Right lobe of liver (tissue), 6 donors: ENCODE results near the gene NCK2. TPM values are rescaled to one million over a fixed set of nuclear protein-coding genes. Genes with fewer than 3 reads are reported as not detected.

ENCODE experiments used
- ATAC-seq, 4 donors: fragments of 200-7000 bp; cut with Tn5 transposase; one replicate each; pipeline ENCODE4 v1.9.1; 2020; ENCODE audit warnings: mild to moderate bottlenecking in 4 of 4, moderate library complexity in 4 of 4
- DNase-seq, 3 donors: peaks; one replicate each; pipeline ENCODE4 v3.0.0-alpha.2; 2020
- H3K27ac ChIP-seq, 3 donors: fragments of 200-600 bp; one replicate each; pipeline ENCODE4 v1.8.0; 2022
- H3K27me3 ChIP-seq, 2 donors: fragments of 200-600 bp; one replicate each; pipeline ENCODE4 v1.8.0; 2022
- H3K36me3 ChIP-seq, 4 donors: fragments of 200-600 bp; sonication (generic) in 1 of 4; one replicate each; pipeline versions ENCODE4 v1.5.1 to v1.8.0; 2017 to 2022; ENCODE audit warnings: control low read depth in 1 of 4
- H3K4me1 ChIP-seq, 4 donors: fragments of 200-600 bp; sonication (generic) in 1 of 4; one replicate each; pipeline versions ENCODE4 v1.5.1 to v1.8.0; 2017 to 2022; ENCODE audit warnings: control low read depth in 1 of 4
- H3K4me3 ChIP-seq, 3 donors: fragments of 200-600 bp; one replicate each; pipeline ENCODE4 v1.8.0; 2022
- H3K9me3 ChIP-seq, 4 donors: fragments of 200-600 bp; sonication (generic) in 1 of 4; one replicate each; pipeline versions ENCODE4 v1.5.1 to v1.8.0; 2017 to 2022; ENCODE audit warnings: control low read depth in 1 of 4
- POLR2A ChIP-seq: fragments of 450-650 bp; IDR thresholded peaks from one replicate; pipeline ENCODE4 v1.6.1; 2017; ENCODE audit warnings: antibody characterized with exemption, mild to moderate bottlenecking
- WGBS: methylation state at CpG from one replicate; pipeline ENCODE4 v1.1.6; 2018; ENCODE audit warnings: low coverage, low lambda C conversion rate; ENCODE audit not compliant: insufficient coverage; ENCODE audit errors: missing lambda C conversion rate; 5-methylcytosine and 5-hydroxymethylcytosine counted together
- intact Hi-C, 2 donors: fragments of 100-400 bp; cut with DNase I; formaldehyde crosslinking; loops; one replicate each; pipeline versions ENCODE4 v1.11.2 to v1.14.1; 2022
- total RNA-seq, 6 experiments: library from RNA; depleted of rRNA in 2 of 6; stranded (reverse); fragments of >200 nt in 2 of 6; fragmentation: NEBNext Ultra II Directional in 3 of 6; extraction: Animal tissue kit (Norgen Biotek cat#: 25700) in 3 of 6; gene quantifications; one replicate each; pipeline versions ENCODE4 v1.1.0 to v1.2.4, GENCODE V29; 2016 to 2023
- TF ChIP-seq, protein P1 (sequence below), 4 donors: fragments of 200-600 bp in 3 of 4; fragments of 450-650 bp in 1 of 4; IDR thresholded peaks; one replicate each; pipeline versions ENCODE4 v1.5.1 to v1.8.0; 2016 to 2022; ENCODE audit warnings: antibody characterized with exemption in 4 of 4, mild to moderate bottlenecking in 2 of 4
- donor health status: DM: no; HTN: yes; CAD: no.
- donor health status: DM: no; HTN: no; CAD: no.
- donor health status: DM: no; HTN: no; CAD: no.
- donor health status: DM: no; HTN: yes; CAD: no.
- donor health status: DM: no; HTN: yes; CAD: no.

The NCK2 gene
- total RNA-seq, 6 experiments from 2014 or later = 4.8 to 11.7 (median 7.1) TPM

DNA sequence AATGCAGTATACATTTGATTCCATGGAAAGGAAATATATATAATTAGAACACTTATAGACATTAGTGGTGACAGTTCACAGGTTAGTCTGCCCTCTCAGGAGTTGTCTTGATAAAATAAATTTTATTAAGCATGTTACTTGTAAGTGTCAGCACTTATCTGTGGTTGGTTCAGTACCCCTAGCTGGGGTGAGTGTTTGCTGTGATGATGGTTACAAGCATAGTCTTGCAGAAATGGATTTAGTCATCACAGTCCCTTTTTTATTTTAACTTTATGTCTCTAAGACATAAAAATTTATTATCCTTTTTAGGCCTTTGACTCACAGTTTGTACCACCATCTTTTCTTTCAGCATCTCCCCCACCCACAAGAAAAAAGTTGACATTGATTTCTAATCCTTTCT lies 52.1 kb downstream of the NCK2 start:
- Histone ChIP-seq H3K36me3 (no peaks in the 10 kb centered on the region), H3K4me1 (peaks cover 0 to 6% (median 0%) of the 10 kb centered on the region in 4 donors), H3K27ac (peak overlapping the region in 1 of 3 donors; percentile 0), H3K9me3 (no peaks in the 10 kb centered on the region), H3K27me3 (no peaks in the 10 kb centered on the region), H3K4me3 (no peak overlapping the region)
- ATAC-seq = no peak
- DNase-seq = no peak
- intact Hi-C loops = no loop called here
- no peak for TF ChIP-seq POLR2A
- TF ChIP-seq, protein P1, sequence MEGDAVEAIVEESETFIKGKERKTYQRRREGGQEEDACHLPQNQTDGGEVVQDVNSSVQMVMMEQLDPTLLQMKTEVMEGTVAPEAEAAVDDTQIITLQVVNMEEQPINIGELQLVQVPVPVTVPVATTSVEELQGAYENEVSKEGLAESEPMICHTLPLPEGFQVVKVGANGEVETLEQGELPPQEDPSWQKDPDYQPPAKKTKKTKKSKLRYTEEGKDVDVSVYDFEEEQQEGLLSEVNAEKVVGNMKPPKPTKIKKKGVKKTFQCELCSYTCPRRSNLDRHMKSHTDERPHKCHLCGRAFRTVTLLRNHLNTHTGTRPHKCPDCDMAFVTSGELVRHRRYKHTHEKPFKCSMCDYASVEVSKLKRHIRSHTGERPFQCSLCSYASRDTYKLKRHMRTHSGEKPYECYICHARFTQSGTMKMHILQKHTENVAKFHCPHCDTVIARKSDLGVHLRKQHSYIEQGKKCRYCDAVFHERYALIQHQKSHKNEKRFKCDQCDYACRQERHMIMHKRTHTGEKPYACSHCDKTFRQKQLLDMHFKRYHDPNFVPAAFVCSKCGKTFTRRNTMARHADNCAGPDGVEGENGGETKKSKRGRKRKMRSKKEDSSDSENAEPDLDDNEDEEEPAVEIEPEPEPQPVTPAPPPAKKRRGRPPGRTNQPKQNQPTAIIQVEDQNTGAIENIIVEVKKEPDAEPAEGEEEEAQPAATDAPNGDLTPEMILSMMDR (IDR thresholded peaks at IDR 0.05) = no peak

DNA sequence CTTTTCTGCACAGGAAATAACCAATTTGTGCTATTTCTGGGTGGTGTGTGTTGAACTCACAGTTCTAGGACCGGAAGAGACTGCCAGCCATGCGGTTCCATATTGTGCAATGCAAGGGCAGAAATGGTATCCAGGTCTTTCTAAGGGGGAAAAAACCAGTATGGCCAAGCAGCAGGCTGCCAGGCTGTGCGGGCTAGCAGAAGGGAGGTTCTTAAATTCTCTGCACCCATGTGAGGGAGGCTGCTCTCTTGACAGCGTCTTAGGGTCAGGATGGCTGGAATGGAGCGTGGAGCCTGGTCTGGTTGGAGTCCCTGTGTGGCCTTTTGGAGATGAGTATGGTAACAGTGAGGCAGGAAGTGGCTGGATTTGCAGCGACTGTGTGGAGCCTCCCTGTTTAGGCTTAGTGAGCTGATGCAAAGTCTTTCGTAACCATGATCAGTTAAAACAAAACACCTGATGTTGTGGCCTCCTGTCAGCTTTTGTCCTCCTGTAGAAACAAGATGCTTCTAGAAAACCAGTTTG lies 52.6 kb downstream of the NCK2 start:
- ATAC-seq = peak; percentile 34 to 55 (median 42)
- TF ChIP-seq, protein P1 (IDR thresholded peaks at IDR 0.05) = no peak
- no peak for TF ChIP-seq POLR2A
- 47% methylated on average over 7 of the region's 7 CpGs for WGBS

DNA sequence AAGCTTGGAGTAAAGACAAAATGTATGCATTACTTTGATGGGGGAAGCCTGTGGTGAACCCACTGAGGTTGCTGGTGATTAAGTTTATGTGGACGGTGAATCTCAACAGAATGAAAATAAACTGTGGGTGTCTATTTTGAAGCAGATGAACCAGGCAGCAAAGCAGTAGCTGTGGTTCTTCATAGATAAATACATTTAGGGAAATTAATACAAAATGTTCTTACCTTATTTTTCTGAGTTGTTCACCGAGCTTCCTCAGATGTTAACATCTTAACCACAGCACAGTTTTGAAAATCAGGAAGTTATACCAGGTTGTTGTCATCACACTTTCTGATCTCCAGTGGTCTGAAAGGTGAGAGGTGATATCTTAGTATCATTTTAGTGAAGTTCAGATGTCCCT lies 53.9 kb downstream of the NCK2 start:
- no peaks in the 10 kb centered on the region for H3K27me3 ChIP-seq
- H3K4me3 ChIP-seq = no peak overlapping the region
- H3K27ac ChIP-seq = no peak overlapping the region
- H3K9me3 ChIP-seq = no peaks in the 10 kb centered on the region
- DNase-seq (no peak), ATAC-seq (peak in 2 of 4 donors; percentile 26 to 35)
- intact Hi-C loops = no loop called here
- WGBS = 48% methylated on average over 2 of the region's 2 CpGs
- TF ChIP-seq, protein P1 (IDR thresholded peaks at IDR 0.05) = no peak
- no peak for TF ChIP-seq POLR2A
- no peaks in the 10 kb centered on the region for H3K36me3 ChIP-seq
- peaks cover 0 to 6% (median 0%) of the 10 kb centered on the region in 4 donors for H3K4me1 ChIP-seq

More for the DNA sequence above, 52.6 kb downstream of the NCK2 start:
- Histone ChIP-seq H3K4me3 (no peak overlapping the region), H3K9me3 (no peaks in the 10 kb centered on the region), H3K4me1 (peaks cover 0 to 6% (median 0%) of the 10 kb centered on the region in 4 donors), H3K27ac (peak overlapping the region in 1 of 3 donors; percentile 0), H3K36me3 (no peaks in the 10 kb centered on the region), H3K27me3 (no peaks in the 10 kb centered on the region)
- intact Hi-C loops = no loop called here
- no peak for DNase-seq

DNA sequence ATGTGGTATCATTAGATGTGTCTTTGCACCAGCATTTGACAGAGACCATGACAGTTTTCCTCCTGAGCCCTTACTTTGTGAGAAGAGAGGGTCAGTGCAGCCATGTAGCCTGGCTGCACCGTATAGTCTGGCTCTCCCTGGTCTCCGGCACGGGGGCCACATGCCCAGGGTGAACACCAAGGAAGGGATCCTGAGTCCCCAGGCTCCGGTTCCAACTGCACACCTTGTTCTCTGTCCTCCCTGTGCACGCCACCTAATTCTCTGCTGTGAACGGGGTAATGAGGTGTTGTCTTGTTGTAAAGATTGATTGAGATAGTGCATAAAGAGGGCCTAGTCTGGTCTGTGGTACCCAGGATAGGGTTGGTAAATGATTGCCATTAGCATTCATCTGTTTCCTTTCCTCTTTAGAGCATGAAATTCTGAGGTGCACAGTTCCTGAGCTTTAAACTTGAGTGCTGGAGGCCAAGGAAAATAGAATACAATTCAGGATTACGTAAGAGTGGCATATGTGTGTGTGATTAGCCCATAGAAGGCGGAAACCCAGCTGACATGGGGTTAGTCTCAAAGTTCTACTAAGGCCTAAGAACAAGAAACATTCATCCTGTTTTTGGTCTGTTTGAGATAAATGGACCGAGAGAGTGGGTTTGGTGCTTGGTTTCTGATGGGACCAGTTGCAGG lies 55.5 kb downstream of the NCK2 start:
- peaks cover 0 to 6% (median 0%) of the 10 kb centered on the region in 4 donors for H3K4me1 ChIP-seq
- 70% methylated on average over 6 of the region's 9 CpGs for WGBS
- ATAC-seq (peak in 2 of 4 donors; percentile 40 to 45), DNase-seq (no peak)
- H3K4me3 ChIP-seq = no peak overlapping the region
- TF ChIP-seq, protein P1 (IDR thresholded peaks at IDR 0.05) = no peak
- TF ChIP-seq POLR2A = no peak
- no peaks in the 10 kb centered on the region for H3K27me3 ChIP-seq
- no peak overlapping the region for H3K27ac ChIP-seq
- intact Hi-C loops = no loop called here
- H3K9me3 ChIP-seq = no peaks in the 10 kb centered on the region
- H3K36me3 ChIP-seq = no peaks in the 10 kb centered on the region
